Lower lobe of right lung (tissue), 2 donors: ENCODE results near the gene CYP4F12. TPM values are rescaled to one million over a fixed set of nuclear protein-coding genes. Genes with fewer than 3 reads are reported as not detected.

Experiments
- ATAC-seq, 2 donors: fragments of 200-7000 bp; cut with Tn5 transposase; one replicate each; pipeline ENCODE4 v1.9.1; 2020 to 2022; ENCODE audit warnings: mild to moderate bottlenecking in 2 of 2, moderate library complexity in 2 of 2
- DNase-seq: peaks from one replicate; pipeline ENCODE4 v3.0.0-alpha.2; 2020
- H3K27ac ChIP-seq: fragments of 200-600 bp; one replicate; pipeline ENCODE4 v1.8.0; 2022
- H3K27me3 ChIP-seq: fragments of 200-600 bp; one replicate; pipeline ENCODE4 v1.8.0; 2022; ENCODE audit warnings: low read depth
- H3K36me3 ChIP-seq: fragments of 200-600 bp; one replicate; pipeline ENCODE4 v1.8.0; 2022; ENCODE audit warnings: mild to moderate bottlenecking
- H3K4me1 ChIP-seq: fragments of 200-600 bp; one replicate; pipeline ENCODE4 v1.8.0; 2022
- H3K4me3 ChIP-seq: fragments of 200-600 bp; one replicate; pipeline ENCODE4 v1.8.0; 2022; ENCODE audit warnings: mild to moderate bottlenecking
- H3K9me3 ChIP-seq: fragments of 200-600 bp; one replicate; pipeline ENCODE4 v1.8.0; 2022
- CTCF ChIP-seq: fragments of 200-600 bp; IDR thresholded peaks from one replicate; pipeline ENCODE4 v1.8.0; 2022; ENCODE audit warnings: antibody characterized with exemption, mild to moderate bottlenecking
- intact Hi-C: fragments of 100-400 bp; cut with DNase I; formaldehyde crosslinking; loops from one replicate; pipeline ENCODE4 v1.11.0; 2022
- total RNA-seq: library from RNA; stranded (reverse); fragmentation: NEBNext Ultra II Directional; extraction: Animal tissue kit (Norgen Biotek cat#: 25700); gene quantifications from one replicate; pipeline ENCODE4 v1.2.1, GENCODE V29; 2021
- donor health status: DM: no; HTN: yes; CAD: no; lungs with severe emphysema.

Gene CYP4F12
- total RNA-seq, 1 donor from 2014 or later, result 4.5 TPM

GRCh38 chr19:15631817-15632216 lies 41.1 kb upstream of the CYP4F12 start:
- Histone ChIP-seq H3K36me3 (no peaks in the 10 kb centered on the region), H3K27me3 (peaks cover 17% of the 10 kb centered on the region), H3K9me3 (no peaks in the 10 kb centered on the region), H3K4me3 (no peak overlapping the region), H3K27ac (no peak overlapping the region), H3K4me1 (no peaks in the 10 kb centered on the region)
- ATAC-seq, result no peak
- intact Hi-C loops, result no loop called here
- no peak for DNase-seq
- TF ChIP-seq CTCF, result peak; percentile 43

GRCh38 chr19:15633082-15633835 lies 39.6 kb upstream of the CYP4F12 start:
- Histone ChIP-seq H3K4me3 (no peak overlapping the region), H3K9me3 (no peaks in the 10 kb centered on the region), H3K4me1 (no peaks in the 10 kb centered on the region), H3K27ac (no peak overlapping the region), H3K27me3 (peaks cover 19% of the 10 kb centered on the region), H3K36me3 (no peaks in the 10 kb centered on the region)
- intact Hi-C loops, result no loop called here
- ATAC-seq, result peak; percentile 22 to 44
- TF ChIP-seq CTCF, result no peak
- no peak for DNase-seq

- Histone ChIP-seq H3K27ac (no peak overlapping the region), H3K36me3 (no peaks in the 10 kb centered on the region), H3K27me3 (peaks cover 10% of the 10 kb centered on the region), H3K4me1 (no peaks in the 10 kb centered on the region), H3K9me3 (no peaks in the 10 kb centered on the region), H3K4me3 (no peak overlapping the region)
- TF ChIP-seq CTCF, result no peak
- ATAC-seq (no peak), DNase-seq (no peak)
- intact Hi-C loops, result no loop called here
These were observed 38.8 kb upstream of the CYP4F12 start for GRCh38 chr19:15634105-15634504.

- Histone ChIP-seq H3K4me3 (no peak overlapping the region), H3K4me1 (no peaks in the 10 kb centered on the region), H3K36me3 (no peaks in the 10 kb centered on the region), H3K9me3 (no peaks in the 10 kb centered on the region), H3K27me3 (peaks cover 9% of the 10 kb centered on the region), H3K27ac (no peak overlapping the region)
- no peak for DNase-seq
- TF ChIP-seq CTCF, result no peak
- intact Hi-C loops, result no loop called here
- ATAC-seq, result no peak
These were observed 37.7 kb upstream of the CYP4F12 start for GRCh38 chr19:15635016-15635805.

- no peak for ATAC-seq
- H3K27me3 ChIP-seq, result peaks cover 7% of the 10 kb centered on the region
- H3K4me3 ChIP-seq, result no peak overlapping the region
- no peak for DNase-seq
- no peak for TF ChIP-seq CTCF
- intact Hi-C loops, result no loop called here
- H3K27ac ChIP-seq, result no peak overlapping the region
- no peaks in the 10 kb centered on the region for H3K9me3 ChIP-seq
- no peaks in the 10 kb centered on the region for H3K36me3 ChIP-seq
- H3K4me1 ChIP-seq, result no peaks in the 10 kb centered on the region
These were observed 36.9 kb upstream of the CYP4F12 start for GRCh38 chr19:15636026-15636425.
